GM12878 (cell line): ENCODE measurements around the gene MIGA2. TPM values are rescaled to one million over a fixed set of nuclear protein-coding genes. Genes with fewer than 3 reads are reported as not detected.

Experiments
- ATAC-seq: fragments of 200-7000 bp; cut with Tn5 transposase; 3 replicates; pipeline ENCODE4 v1.9.1; 2020; ENCODE audit warnings: mild to moderate bottlenecking, moderate library complexity
- BruUV-seq: library from RNA; stranded (reverse); fragments of 400-500 nt; replicated peaks from 2 replicates; lab custom pipeline; 2021; lab: Mats Ljungman, UMichigan
- CTCF ChIA-PET: fragments of 300-600 bp; sonication (Branson Sonifier 250); formaldehyde crosslinking; extraction: SDS; loops from one replicate; lab custom pipeline; 2021; ENCODE audit warnings: inconsistent platforms; lab: Yijun Ruan, JAX
- POLR2A ChIA-PET: fragments of 350-600 bp; formaldehyde crosslinking; extraction: SDS; loops from one replicate; lab custom pipeline; 2021; ENCODE audit warnings: inconsistent platforms; lab: Charles Lee
- RAD21 ChIA-PET: fragments of 300-600 bp; sonication (Branson Sonifier 250); formaldehyde crosslinking; loops from one replicate; lab custom pipeline; 2023; ENCODE audit warnings: antibody characterized with exemption; ENCODE audit not compliant: unreplicated experiment; lab: Charles Lee
- SMC1A ChIA-PET: fragments of 300-600 bp; sonication (Branson Sonifier 250); formaldehyde crosslinking; loops from one replicate; lab custom pipeline; 2023; ENCODE audit not compliant: unreplicated experiment, uncharacterized antibody; lab: Charles Lee
- DNase-seq: peaks from one replicate; pipeline ENCODE4 v3.0.0-alpha.2; 2011; ENCODE audit warnings: low read depth, low spot score
- FAIRE-seq: peaks from 3 replicates; lab custom pipeline; 2011; peaks lifted over from hg19 to GRCh38; lab: Jason Lieb, UNC
- H2AFZ ChIP-seq: 2 replicates; pipeline ENCODE4 v1.6.0; 2011; ENCODE audit warnings: low read depth, low read length, control low read depth; ENCODE audit not compliant: control insufficient read depth
- H3K27ac ChIP-seq: 2 replicates; pipeline ENCODE4 v1.5.1; 2011; ENCODE audit warnings: control low read depth; ENCODE audit not compliant: control insufficient read depth, insufficient read depth
- H3K27me3 ChIP-seq, 2 experiments: replicated peaks in 1 of 2; 2 replicates each; pipeline versions ENCODE4 v1.6.0 to v1.6.1; 2011; ENCODE audit warnings: low read length in 1 of 2; ENCODE audit not compliant: control insufficient read depth in 2 of 2, insufficient read depth in 2 of 2
- H3K36me3 ChIP-seq, 2 experiments: 2 replicates each; pipeline ENCODE4 v1.5.1; 2011; ENCODE audit warnings: low read length in 1 of 2; ENCODE audit not compliant: control insufficient read depth in 2 of 2, insufficient read depth in 2 of 2
- H3K4me1 ChIP-seq: 2 replicates; pipeline ENCODE4 v1.6.1; 2011; ENCODE audit warnings: mild to moderate bottlenecking, low read length, moderate library complexity, mixed read lengths; ENCODE audit not compliant: control insufficient read depth, insufficient read depth
- H3K4me2 ChIP-seq: 2 replicates; pipeline ENCODE4 v1.6.0; 2011; ENCODE audit warnings: control low read depth; ENCODE audit not compliant: control insufficient read depth, insufficient read depth
- H3K4me3 ChIP-seq: fragments of 200-600 bp; sonication (generic); 2 replicates; pipeline ENCODE4 v1.5.1; 2016
- H3K79me2 ChIP-seq: 2 replicates; pipeline ENCODE4 v1.6.0; 2011; ENCODE audit warnings: low read length; ENCODE audit not compliant: control insufficient read depth, insufficient read depth
- H3K9ac ChIP-seq: 2 replicates; pipeline ENCODE4 v1.8.0; 2011; ENCODE audit warnings: low read length, control low read depth, mixed read lengths; ENCODE audit not compliant: control insufficient read depth, insufficient read depth
- H3K9me3 ChIP-seq: replicated peaks from 3 replicates; pipeline ENCODE4 v1.5.1; 2011; ENCODE audit warnings: mild to moderate bottlenecking, low read length; ENCODE audit not compliant: control insufficient read depth, insufficient read depth
- H4K20me1 ChIP-seq: 2 replicates; pipeline ENCODE4 v1.6.0; 2011; ENCODE audit not compliant: control insufficient read depth, insufficient read depth
- CHD1 ChIP-seq: IDR thresholded peaks from 2 replicates; pipeline ENCODE4 v1.6.1; 2012; ENCODE audit warnings: low read depth, low read length, improper control_type of control experiment
- EP300 ChIP-seq, 2 experiments: fragments of 150-350 bp in 1 of 2; IDR thresholded peaks; 2 replicates each; pipeline ENCODE4 v1.6.1; 2011 to 2012; ENCODE audit warnings: low read depth in 2 of 2, low read length in 2 of 2, borderline replicate concordance in 1 of 2, improper control_type of control experiment in 1 of 2, inconsistent platforms in 1 of 2; ENCODE audit not compliant: control insufficient read depth in 1 of 2
- GABPA ChIP-seq: IDR thresholded peaks from 2 replicates; pipeline ENCODE4 v1.6.1; 2014; ENCODE audit warnings: antibody characterized with exemption, low read depth, mild to moderate bottlenecking, inconsistent platforms
- KDM1A ChIP-seq: fragments of 200-600 bp; sonication (generic); IDR thresholded peaks from 2 replicates; pipeline ENCODE4 v1.6.1; 2016; ENCODE audit warnings: borderline replicate concordance
- NR2C2 ChIP-seq: IDR thresholded peaks from 2 replicates; pipeline ENCODE4 v1.6.1; 2011; ENCODE audit warnings: borderline replicate concordance, low read depth; ENCODE audit not compliant: control insufficient read depth, insufficient read length
- RAD21 ChIP-seq: IDR thresholded peaks from 2 replicates; pipeline ENCODE4 v1.6.1; 2011; ENCODE audit warnings: mild to moderate bottlenecking, low read depth, low read length, moderate library complexity; ENCODE audit not compliant: insufficient read depth
- RB1 ChIP-seq: fragments of 450-650 bp; formaldehyde crosslinking; IDR thresholded peaks from 2 replicates; pipeline ENCODE4 v1.6.1; 2017; ENCODE audit warnings: mild to moderate bottlenecking, borderline replicate concordance
- ZNF384 ChIP-seq: IDR thresholded peaks from 2 replicates; pipeline ENCODE4 v1.6.1; 2012; ENCODE audit warnings: low read depth, mild to moderate bottlenecking, low read length, improper control_type of control experiment, borderline replicate concordance
- WGBS: methylation state at CpG from one replicate; pipeline ENCODE4 v1.1.6; 2016; ENCODE audit warnings: low lambda C conversion rate; ENCODE audit not compliant: insufficient replicate concordance, insufficient coverage; ENCODE audit errors: missing lambda C conversion rate; 5-methylcytosine and 5-hydroxymethylcytosine counted together
- in situ Hi-C: fragments of 300-500 bp; cut with MboI; formaldehyde crosslinking; loops from 9 replicates; pipeline ENCODE4 v1.14.3; 2018; ENCODE audit warnings: mixed read lengths
- intact Hi-C: fragments of 100-400 bp; cut with micrococcal nuclease; formaldehyde crosslinking; loops from one replicate; pipeline ENCODE4 v1.14.2; 2022; ENCODE audit not compliant: unreplicated experiment
- polyA plus RNA-seq, 11 experiments: library from polyadenylated mRNA; depleted of rRNA in 4 of 11; unstranded in 6 of 11; stranded (reverse) in 5 of 11; fragments of >200 nt; fragmentation: Nextera tagmentation in 4 of 11; fragmentation: Illumina TruSeq in 1 of 11; extraction: Ambion mirVana in 4 of 11; extraction: Trizol in 1 of 11; gene quantifications; 1 replicate in 1 of 11; 2 replicates in 10 of 11; pipeline versions ENCODE4 v1.2.1 to v1.2.3, GENCODE V29; 2011 to 2016; ENCODE audit warnings: inconsistent platforms in 2 of 11, missing spikeins in 2 of 11, low read depth in 1 of 11
- total RNA-seq, 4 experiments: library from RNA; depleted of rRNA in 3 of 4; stranded (reverse); fragments of >200 nt in 3 of 4; fragmentation: Illumina TruSeq in 1 of 4; extraction: Trizol in 1 of 4; gene quantifications; 2 replicates each; pipeline versions ENCODE4 v1.2.1 to v1.2.3, GENCODE V29; 2013 to 2021

The MIGA2 gene
- total and polyA plus RNA-seq, 10 of the 15 experiments (the other 5 are each of a cell fraction or from before 2014, with no cell fraction given), result 0.14 to 31.0 (median 12.7) TPM

- H3K4me1 ChIP-seq, result peaks cover 17% of the 10 kb centered on the region
- H3K36me3 ChIP-seq, result peaks cover 0 to 9% of the 10 kb centered on the region in 2 experiments; a peak in 3 of 4 replicates
- CTCF ChIA-PET, result interaction anchor here (0.6 to 1.8 kb wide), 6 partner anchors 9 to 587 kb away, joined by 3 to 5 read pairs (median 4); partner anchors contain the start of gene ENDOG
- ATAC-seq (no peak), FAIRE-seq (no peak), DNase-seq (no peak)
- H3K9me3 ChIP-seq, result no peaks in the 10 kb centered on the region
- 63% methylated on average over 7 of the region's 8 CpGs for WGBS
- RAD21 ChIA-PET, result interaction anchor here (0.7 kb wide), 1 partner anchor 73 kb away, joined by 3 read pairs; the partner anchor contains the start of gene PTPA
- H3K4me2 ChIP-seq, result peak overlapping the region; percentile 93
- BruUV-seq, result no TSS peak
- in situ Hi-C loops, result no loop called here
- SMC1A ChIA-PET, result interaction anchor here (0.8 to 1.3 kb wide), 2 partner anchors 8 to 16 kb away, joined by 3 read pairs; no protein-coding TSS in a partner anchor
- H3K27ac ChIP-seq, result no peak overlapping the region
- POLR2A ChIA-PET, result interaction anchor here (0.6 to 0.9 kb wide), 5 partner anchors 13 to 671 kb away, joined by 4 to 6 read pairs (median 6); no protein-coding TSS in a partner anchor
- H4K20me1 ChIP-seq, result no peaks in the 10 kb centered on the region
- TF ChIP-seq EP300 (IDR thresholded peaks at IDR 0.05; ENCODE audit: borderline replicate concordance in 1 of 2, control insufficient read depth in 1 of 2, low read depth in 2 of 2, low read length in 2 of 2) (no peak), RAD21 (no peak), RB1 (no peak), CHD1 (no peak), GABPA (no peak), ZNF384 (no peak), NR2C2 (no peak), KDM1A (no peak)
- TF ChIP-seq, all 136 proteins: peak for 0
- no peaks in the 10 kb centered on the region for H3K27me3 ChIP-seq
- intact Hi-C loops, result no loop called here
- H3K79me2 ChIP-seq, result peaks cover 19% of the 10 kb centered on the region
- peak overlapping the region; percentile 69; the same call in 1 of the 2 replicates for H3K9ac ChIP-seq
- H3K4me3 ChIP-seq, result no peak overlapping the region
- no peak overlapping the region for H2AFZ ChIP-seq
Measured at GRCh38 chr9:129038109-129038852, 1.9 kb downstream of the MIGA2 start.
